HepG2 (cell line): ENCODE data around the gene WDR18. TPM values are rescaled to one million over a fixed set of nuclear protein-coding genes. Genes with fewer than 3 reads are reported as not detected.

Experiments
- ATF7-NPFF ChIP-seq: sonication (generic); formaldehyde crosslinking; IDR thresholded peaks from 2 replicates; pipeline ENCODE4 v1.8.1; 2023; ENCODE audit warnings: mild to moderate bottlenecking, low read depth, missing genetic modification reagents, moderate library complexity
- BORCS8-MEF2B ChIP-seq: sonication (generic); formaldehyde crosslinking; IDR thresholded peaks from 2 replicates; pipeline ENCODE4 v1.8.0; 2022; ENCODE audit warnings: mild to moderate bottlenecking, missing genetic modification reagents
- CBX2 ChIP-seq, 2 experiments: fragments of 200-600 bp in 1 of 2; sonication (generic); formaldehyde crosslinking in 1 of 2; IDR thresholded peaks; 2 replicates each; pipeline versions ENCODE4 v1.7.0 to v1.8.1; 2018 to 2022; ENCODE audit warnings: low read depth in 2 of 2, low read length in 1 of 2, mild to moderate bottlenecking in 1 of 2, missing genetic modification reagents in 1 of 2
- KAT8 ChIP-seq: IDR thresholded peaks from 2 replicates; pipeline ENCODE4 v1.6.1; 2016; ENCODE audit warnings: missing genetic modification reagents, missing compliant biosample characterization
- KDM6A ChIP-seq: IDR thresholded peaks from 2 replicates; pipeline ENCODE4 v1.6.1; 2016; ENCODE audit warnings: low read depth
- MXI1 ChIP-seq: IDR thresholded peaks from 3 replicates; pipeline ENCODE4 v1.6.1; 2012; ENCODE audit warnings: low read depth, low read length, inconsistent platforms, borderline replicate concordance
- NR2F6 ChIP-seq, 2 experiments: IDR thresholded peaks; 2 replicates each; pipeline ENCODE4 v1.6.1; 2016; ENCODE audit warnings: antibody characterized with exemption in 1 of 2, mild to moderate bottlenecking in 1 of 2
- POGZ ChIP-seq: sonication (generic); formaldehyde crosslinking; IDR thresholded peaks from 2 replicates; pipeline ENCODE4 v1.4.0; 2020; ENCODE audit warnings: mild to moderate bottlenecking, missing genetic modification reagents
- RFXANK ChIP-seq: IDR thresholded peaks from 2 replicates; pipeline ENCODE4 v1.6.1; 2016
- RFXAP ChIP-seq: sonication (generic); formaldehyde crosslinking; IDR thresholded peaks from 2 replicates; pipeline ENCODE4 v1.4.0; 2020; ENCODE audit warnings: missing genetic modification reagents, borderline replicate concordance
- SALL1 ChIP-seq: sonication (generic); formaldehyde crosslinking; IDR thresholded peaks from 2 replicates; pipeline ENCODE4 v1.8.0; 2022; ENCODE audit warnings: mild to moderate bottlenecking, missing genetic modification reagents
- ZNF136 ChIP-seq: sonication (generic); formaldehyde crosslinking; IDR thresholded peaks from 2 replicates; pipeline ENCODE4 v1.8.1; 2022; ENCODE audit warnings: low read depth, mild to moderate bottlenecking, moderate library complexity, missing genetic modification reagents
- ZNF383 ChIP-seq: sonication (generic); formaldehyde crosslinking; IDR thresholded peaks from 2 replicates; pipeline ENCODE4 v1.4.0; 2020; ENCODE audit warnings: missing genetic modification reagents, mild to moderate bottlenecking, borderline replicate concordance
- ZNF547 ChIP-seq: sonication (generic); formaldehyde crosslinking; IDR thresholded peaks from 2 replicates; pipeline ENCODE4 v1.5.1; 2020; ENCODE audit warnings: mild to moderate bottlenecking, missing genetic modification reagents
- ZSCAN21 ChIP-seq: sonication (generic); formaldehyde crosslinking; IDR thresholded peaks from 2 replicates; pipeline ENCODE4 v1.8.0; 2022; ENCODE audit warnings: mild to moderate bottlenecking, missing genetic modification reagents, moderate library complexity, borderline replicate concordance
- polyA plus RNA-seq, 8 experiments: library from polyadenylated mRNA; depleted of rRNA in 3 of 8; stranded (reverse) in 7 of 8; unstranded in 1 of 8; fragments of >200 nt; fragmentation: Illumina TruSeq in 4 of 8; extraction: Trizol in 4 of 8; gene quantifications; 2 replicates each; pipeline versions ENCODE4 v1.2.1 to v1.2.3, GENCODE V29; 2011 to 2016; ENCODE audit warnings: low read depth in 4 of 8, missing spikeins in 1 of 8, mixed read lengths in 1 of 8; ENCODE audit not compliant: insufficient read depth in 1 of 8
- total RNA-seq, 5 experiments: library from RNA; depleted of rRNA; stranded (reverse); fragments of >200 nt; fragmentation: Illumina TruSeq; extraction: Trizol; gene quantifications; 2 replicates each; pipeline ENCODE4 v1.2.3, GENCODE V29; 2016; ENCODE audit warnings: low read depth in 1 of 5
- TF ChIP-seq, protein P1 (sequence below): sonication (generic); formaldehyde crosslinking; IDR thresholded peaks from 2 replicates; pipeline ENCODE4 v1.4.0; 2020; ENCODE audit warnings: missing genetic modification reagents, borderline replicate concordance
- TF ChIP-seq, protein P2 (sequence below): sonication (generic); formaldehyde crosslinking; IDR thresholded peaks from 2 replicates; pipeline ENCODE4 v1.4.0; 2020; ENCODE audit warnings: missing genetic modification reagents
- TF ChIP-seq, protein P3 (sequence below): IDR thresholded peaks from 2 replicates; pipeline ENCODE4 v1.6.1; 2012; ENCODE audit warnings: inconsistent platforms
- TF ChIP-seq, protein P4 (sequence below): IDR thresholded peaks from 2 replicates; pipeline ENCODE4 v1.6.1; 2016; ENCODE audit warnings: low read depth, borderline replicate concordance
- TF ChIP-seq, protein P5 (sequence below): sonication (generic); formaldehyde crosslinking; IDR thresholded peaks from 2 replicates; pipeline ENCODE4 v1.4.0; 2020; ENCODE audit warnings: missing genetic modification reagents, low read depth, mild to moderate bottlenecking, borderline replicate concordance
- TF ChIP-seq, protein P6 (sequence below): sonication (generic); formaldehyde crosslinking; IDR thresholded peaks from 2 replicates; pipeline ENCODE4 v1.5.0; 2020; ENCODE audit warnings: missing genetic modification reagents

Gene WDR18
- total and polyA plus RNA-seq, 2 of the 13 experiments (the other 11 are each of a cell fraction or from before 2014, with no cell fraction given): 36.4 to 47.6 TPM

DNA sequence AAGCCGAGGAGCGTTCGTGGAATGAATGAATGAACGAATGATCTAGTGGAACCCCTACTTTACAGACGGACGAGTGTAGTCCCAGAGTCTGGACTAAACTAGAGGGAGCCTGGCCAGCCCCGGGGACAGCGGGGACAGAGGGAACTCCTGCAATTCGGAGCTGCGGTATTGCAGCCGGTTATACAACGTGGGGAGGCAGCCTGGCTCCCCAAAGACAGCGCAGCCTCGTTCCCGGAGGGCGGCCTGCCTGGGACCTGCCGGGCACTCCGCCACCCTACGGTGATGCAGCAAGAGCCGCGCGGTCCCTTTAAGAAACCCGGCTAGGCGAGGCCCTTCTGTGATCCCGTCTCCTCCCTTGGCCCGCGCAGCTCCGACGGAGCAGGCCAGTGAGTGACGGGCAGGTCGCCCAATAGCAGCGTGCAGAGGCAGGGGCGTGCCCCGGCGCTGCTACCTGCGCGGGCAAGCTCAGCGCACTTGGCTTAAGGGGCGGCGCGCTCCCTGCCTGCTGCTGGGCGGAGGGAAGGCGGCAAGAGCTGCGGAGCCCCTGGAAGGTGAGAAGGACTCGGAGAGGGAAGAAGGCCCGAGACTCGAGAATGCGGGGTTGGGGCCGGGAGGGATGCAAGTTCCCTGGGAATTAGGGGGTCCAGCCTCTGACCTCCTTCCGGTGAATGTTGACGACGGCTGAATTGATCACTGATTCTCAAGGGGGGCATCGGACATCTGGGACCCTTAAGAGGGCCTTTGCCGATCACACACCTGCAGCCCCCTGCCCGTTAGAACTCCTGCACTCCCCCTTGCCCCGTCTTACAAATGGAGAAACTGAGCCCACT, 55.7 kb downstream of the WDR18 start, which contains the start of gene ABCA7 (continued):
- TF ChIP-seq ZNF383 (CRISPR knock-in tag) (no peak), ZNF136 (CRISPR knock-in tag) (peak; percentile 61; the same call in 1 of the 2 replicates), SALL1 (peak; percentile 66; the same call in 1 of the 2 replicates), RFXAP (CRISPR knock-in tag) (no peak), KDM6A (CRISPR knock-in tag) (no peak), NR2F6 (IDR thresholded peaks at IDR 0.05) (no peak), NR2F6 (CRISPR knock-in tag; IDR thresholded peaks at IDR 0.05) (peak; percentile 57), BORCS8-MEF2B (CRISPR knock-in tag) (no peak), POGZ (CRISPR knock-in tag) (no peak), ZSCAN21 (CRISPR knock-in tag) (peak; percentile 57; the same call in 1 of the 2 replicates), ZNF547 (CRISPR knock-in tag) (peak; percentile 53; the same call in 1 of the 2 replicates), MXI1 (peak; percentile 78; the same call in 2 of the 3 replicates), KAT8 (peak; percentile 51), ATF7-NPFF (CRISPR knock-in tag) (peak; percentile 82; the same call in 1 of the 2 replicates), CBX2 (IDR thresholded peaks at IDR 0.05; ENCODE audit: low read depth, low read length) (no peak), CBX2 (CRISPR knock-in tag; IDR thresholded peaks at IDR 0.05; ENCODE audit: low read depth) (no peak), RFXANK (no peak)
- TF ChIP-seq, protein P1, sequence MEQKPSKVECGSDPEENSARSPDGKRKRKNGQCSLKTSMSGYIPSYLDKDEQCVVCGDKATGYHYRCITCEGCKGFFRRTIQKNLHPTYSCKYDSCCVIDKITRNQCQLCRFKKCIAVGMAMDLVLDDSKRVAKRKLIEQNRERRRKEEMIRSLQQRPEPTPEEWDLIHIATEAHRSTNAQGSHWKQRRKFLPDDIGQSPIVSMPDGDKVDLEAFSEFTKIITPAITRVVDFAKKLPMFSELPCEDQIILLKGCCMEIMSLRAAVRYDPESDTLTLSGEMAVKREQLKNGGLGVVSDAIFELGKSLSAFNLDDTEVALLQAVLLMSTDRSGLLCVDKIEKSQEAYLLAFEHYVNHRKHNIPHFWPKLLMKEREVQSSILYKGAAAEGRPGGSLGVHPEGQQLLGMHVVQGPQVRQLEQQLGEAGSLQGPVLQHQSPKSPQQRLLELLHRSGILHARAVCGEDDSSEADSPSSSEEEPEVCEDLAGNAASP (CRISPR knock-in tag): peak; percentile 58
- TF ChIP-seq, protein P2, sequence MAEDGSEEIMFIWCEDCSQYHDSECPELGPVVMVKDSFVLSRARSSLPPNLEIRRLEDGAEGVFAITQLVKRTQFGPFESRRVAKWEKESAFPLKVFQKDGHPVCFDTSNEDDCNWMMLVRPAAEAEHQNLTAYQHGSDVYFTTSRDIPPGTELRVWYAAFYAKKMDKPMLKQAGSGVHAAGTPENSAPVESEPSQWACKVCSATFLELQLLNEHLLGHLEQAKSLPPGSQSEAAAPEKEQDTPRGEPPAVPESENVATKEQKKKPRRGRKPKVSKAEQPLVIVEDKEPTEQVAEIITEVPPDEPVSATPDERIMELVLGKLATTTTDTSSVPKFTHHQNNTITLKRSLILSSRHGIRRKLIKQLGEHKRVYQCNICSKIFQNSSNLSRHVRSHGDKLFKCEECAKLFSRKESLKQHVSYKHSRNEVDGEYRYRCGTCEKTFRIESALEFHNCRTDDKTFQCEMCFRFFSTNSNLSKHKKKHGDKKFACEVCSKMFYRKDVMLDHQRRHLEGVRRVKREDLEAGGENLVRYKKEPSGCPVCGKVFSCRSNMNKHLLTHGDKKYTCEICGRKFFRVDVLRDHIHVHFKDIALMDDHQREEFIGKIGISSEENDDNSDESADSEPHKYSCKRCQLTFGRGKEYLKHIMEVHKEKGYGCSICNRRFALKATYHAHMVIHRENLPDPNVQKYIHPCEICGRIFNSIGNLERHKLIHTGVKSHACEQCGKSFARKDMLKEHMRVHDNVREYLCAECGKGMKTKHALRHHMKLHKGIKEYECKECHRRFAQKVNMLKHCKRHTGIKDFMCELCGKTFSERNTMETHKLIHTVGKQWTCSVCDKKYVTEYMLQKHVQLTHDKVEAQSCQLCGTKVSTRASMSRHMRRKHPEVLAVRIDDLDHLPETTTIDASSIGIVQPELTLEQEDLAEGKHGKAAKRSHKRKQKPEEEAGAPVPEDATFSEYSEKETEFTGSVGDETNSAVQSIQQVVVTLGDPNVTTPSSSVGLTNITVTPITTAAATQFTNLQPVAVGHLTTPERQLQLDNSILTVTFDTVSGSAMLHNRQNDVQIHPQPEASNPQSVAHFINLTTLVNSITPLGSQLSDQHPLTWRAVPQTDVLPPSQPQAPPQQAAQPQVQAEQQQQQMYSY (CRISPR knock-in tag): no peak
- TF ChIP-seq, protein P3, sequence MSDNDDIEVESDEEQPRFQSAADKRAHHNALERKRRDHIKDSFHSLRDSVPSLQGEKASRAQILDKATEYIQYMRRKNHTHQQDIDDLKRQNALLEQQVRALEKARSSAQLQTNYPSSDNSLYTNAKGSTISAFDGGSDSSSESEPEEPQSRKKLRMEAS: peak; percentile 83
- TF ChIP-seq, protein P4, sequence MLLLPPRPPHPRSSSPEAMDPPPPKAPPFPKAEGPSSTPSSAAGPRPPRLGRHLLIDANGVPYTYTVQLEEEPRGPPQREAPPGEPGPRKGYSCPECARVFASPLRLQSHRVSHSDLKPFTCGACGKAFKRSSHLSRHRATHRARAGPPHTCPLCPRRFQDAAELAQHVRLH (CRISPR knock-in tag): 0 out of 2 replicates have a peak, but pooled peaks have one; percentile 36
- TF ChIP-seq, protein P5, sequence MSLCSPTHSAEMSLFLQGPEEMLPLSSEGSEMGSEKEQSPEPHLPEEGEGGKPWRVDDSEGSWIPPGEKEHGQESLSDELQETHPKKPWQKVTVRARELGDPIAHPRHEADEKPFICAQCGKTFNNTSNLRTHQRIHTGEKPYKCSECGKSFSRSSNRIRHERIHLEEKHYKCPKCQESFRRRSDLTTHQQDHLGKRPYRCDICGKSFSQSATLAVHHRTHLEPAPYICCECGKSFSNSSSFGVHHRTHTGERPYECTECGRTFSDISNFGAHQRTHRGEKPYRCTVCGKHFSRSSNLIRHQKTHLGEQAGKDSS: no peak; the same call in 1 of the 2 replicates
- TF ChIP-seq, protein P6, sequence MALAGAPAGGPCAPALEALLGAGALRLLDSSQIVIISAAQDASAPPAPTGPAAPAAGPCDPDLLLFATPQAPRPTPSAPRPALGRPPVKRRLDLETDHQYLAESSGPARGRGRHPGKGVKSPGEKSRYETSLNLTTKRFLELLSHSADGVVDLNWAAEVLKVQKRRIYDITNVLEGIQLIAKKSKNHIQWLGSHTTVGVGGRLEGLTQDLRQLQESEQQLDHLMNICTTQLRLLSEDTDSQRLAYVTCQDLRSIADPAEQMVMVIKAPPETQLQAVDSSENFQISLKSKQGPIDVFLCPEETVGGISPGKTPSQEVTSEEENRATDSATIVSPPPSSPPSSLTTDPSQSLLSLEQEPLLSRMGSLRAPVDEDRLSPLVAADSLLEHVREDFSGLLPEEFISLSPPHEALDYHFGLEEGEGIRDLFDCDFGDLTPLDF: peak; percentile 85
